Head of caudate nucleus (tissue), 42 donors: ENCODE results near the gene TRIM16.
"Not testable (repeated sequence)": the region's sequence is repeated elsewhere in the genome, so short reads cannot be mapped to it uniquely, and the experiment has no call there.

ENCODE experiments used
- DNase-seq, 42 donors: peaks; one replicate each; pipeline versions ENCODE4 v3.0.0 to v3.0.0-alpha.2; 2020 to 2021; ENCODE audit warnings: mixed read lengths in 7 of 42
- intact Hi-C: fragments of 100-400 bp; cut with DNase I; formaldehyde crosslinking; loops from one replicate; pipeline ENCODE4 v1.15.0; 2022

The TRIM16 gene

DNA sequence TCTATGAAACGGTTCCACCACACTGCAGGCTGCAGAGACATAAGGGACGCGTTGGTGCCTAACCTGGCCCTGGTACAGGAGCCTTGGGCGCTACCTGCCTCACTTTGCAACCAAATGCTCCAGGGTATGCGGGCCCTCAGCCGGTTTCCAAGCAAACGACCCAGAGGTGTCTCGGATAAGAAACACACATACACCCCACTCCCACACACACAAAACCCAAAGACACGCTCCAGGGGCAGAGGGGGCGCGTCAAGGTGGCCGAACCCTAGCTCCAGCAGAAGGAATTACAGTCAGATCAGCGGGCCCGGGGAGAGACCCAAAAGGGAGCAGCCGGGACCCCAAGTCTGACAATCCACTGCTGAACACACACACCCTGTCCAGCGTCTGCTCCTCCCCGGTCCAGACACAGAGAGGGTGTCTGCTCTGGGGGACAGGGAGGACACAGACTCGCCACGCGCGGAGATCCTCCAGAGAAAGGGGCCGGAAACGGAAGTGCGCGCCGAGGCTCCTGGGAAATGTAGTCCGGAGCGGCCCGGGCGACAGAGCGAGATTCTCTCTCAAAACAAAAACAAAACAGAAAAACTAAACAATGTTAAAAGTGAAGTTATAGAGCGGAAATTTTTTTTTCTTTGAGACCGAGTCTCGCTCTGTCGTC is at the start of gene TRIM16:
Gene TRIM16, minus strand, starts transcription at position 488 of the 655 bp plus-strand sequence. CDS start 32,702 bp downstream, outside the sequence.
- intact Hi-C loops: not testable (repeated sequence)
- peak; percentile 78 to 95 (median 90) for DNase-seq

DNA sequence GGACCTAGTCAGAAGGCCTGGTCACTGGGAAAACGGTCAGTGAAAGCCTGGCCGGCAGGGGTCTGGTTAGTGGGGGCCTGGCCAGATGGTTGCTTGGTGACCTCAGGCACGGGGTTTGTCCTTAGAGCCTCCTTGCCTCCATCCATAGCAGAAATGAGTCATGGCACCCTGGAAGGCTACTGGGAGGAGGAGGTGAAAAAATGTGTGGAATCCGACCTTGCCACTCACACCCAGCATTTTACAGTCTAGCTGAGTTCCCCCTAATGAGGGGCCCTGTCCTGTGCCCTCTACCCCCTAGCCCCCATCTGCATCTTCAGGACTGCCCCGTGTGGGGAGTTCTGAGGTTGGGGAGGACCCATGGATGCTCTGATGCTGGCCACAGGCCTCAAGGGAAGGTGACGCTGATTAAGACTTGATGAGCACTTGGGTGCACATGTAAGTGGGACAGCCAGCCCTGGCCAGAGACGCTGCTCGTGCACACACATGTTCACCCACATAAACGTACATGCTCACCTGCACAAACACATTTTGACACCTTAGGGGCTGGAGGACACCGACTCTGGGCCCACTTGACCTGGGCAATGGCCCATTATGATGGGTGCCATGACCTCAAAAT is 49.2 kb upstream of the TRIM16 start:
- DNase-seq, intact Hi-C loops: not testable (repeated sequence)

GRCh38 chr17:15731900-15732299 is 47.8 kb upstream of the TRIM16 start, which contains the start of gene TBC1D26:
TSS of gene TBC1D26 (plus strand) at chr17:15732283. CDS start at chr17:15735349, 3,066 bp downstream.
- DNase-seq, intact Hi-C loops: not testable (repeated sequence)

DNA sequence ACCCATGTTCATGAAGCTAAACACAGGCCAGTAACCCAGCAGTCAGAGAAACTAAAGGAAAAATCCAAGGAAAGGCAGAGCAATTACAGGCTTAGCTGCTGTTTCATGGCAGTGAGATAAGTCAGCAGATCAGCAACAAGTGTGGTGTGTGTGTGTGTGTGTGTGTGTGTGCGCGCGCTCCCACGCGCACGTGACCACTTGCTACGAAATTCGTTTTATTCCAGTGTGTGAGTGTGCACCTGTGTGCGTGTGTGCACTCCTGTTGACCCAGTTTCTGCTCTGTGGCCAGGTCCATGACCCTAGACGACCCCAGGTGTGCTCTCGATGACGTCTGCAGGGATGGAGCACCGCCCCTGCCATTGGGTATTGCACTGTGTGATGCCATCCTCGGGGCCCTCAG is 46.4 kb upstream of the TRIM16 start:
- intact Hi-C loops, DNase-seq: not testable (repeated sequence)

- DNase-seq, intact Hi-C loops: not testable (repeated sequence)
Observed at GRCh38 chr17:15716601-15717563, 32.8 kb upstream of the TRIM16 start.

- intact Hi-C loops, DNase-seq: not testable (repeated sequence)
Observed at GRCh38 chr17:15708879-15709278, 24.8 kb upstream of the TRIM16 start.

GRCh38 chr17:15704813-15705212 is 20.7 kb upstream of the TRIM16 start:
- intact Hi-C loops: not testable (repeated sequence)

DNA sequence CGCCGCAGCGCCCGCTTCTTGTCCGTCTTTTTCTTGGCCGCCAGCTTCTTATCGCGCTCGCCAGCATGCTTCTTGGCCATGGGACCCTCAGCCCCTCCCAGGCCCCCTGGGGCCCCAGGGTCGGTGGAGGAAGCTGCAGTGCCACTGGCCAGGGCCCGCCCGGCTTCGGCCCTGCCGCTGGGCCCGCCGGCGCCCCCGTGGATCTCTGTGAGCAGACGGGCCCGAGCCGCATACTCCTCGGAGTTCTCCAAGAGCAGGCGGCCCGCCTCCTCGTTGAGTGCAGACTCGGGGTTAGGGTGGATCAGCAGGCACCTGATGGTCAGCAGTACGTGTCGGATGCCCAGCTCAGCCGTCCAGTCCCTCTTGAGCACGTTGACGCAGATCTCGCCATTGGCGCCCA is 20.1 kb upstream of the TRIM16 start:
- DNase-seq, intact Hi-C loops: not testable (repeated sequence)

More at GRCh38 chr17:15704813-15705212, 20.7 kb upstream of the TRIM16 start:
- DNase-seq: not testable (repeated sequence)

DNA sequence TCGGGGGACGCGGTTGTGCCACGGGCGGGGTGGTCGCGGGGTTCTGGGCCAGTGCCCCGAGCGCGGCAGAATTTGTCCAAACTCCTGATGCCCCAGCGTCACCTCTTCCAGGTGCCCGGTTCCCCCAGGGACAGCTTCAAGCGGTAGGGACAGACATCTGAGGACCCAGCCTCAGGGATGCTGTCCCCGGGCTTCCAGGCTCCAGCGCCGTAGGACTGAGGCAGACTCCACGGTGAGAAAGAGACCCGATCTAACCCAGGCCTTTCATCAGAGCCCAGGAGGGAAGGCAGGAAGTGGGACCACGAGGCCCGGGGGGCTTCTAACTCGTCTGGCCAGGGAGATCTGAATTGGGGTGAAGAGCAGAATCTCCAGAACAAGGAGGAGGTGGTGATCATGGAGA is 15.8 kb upstream of the TRIM16 start:
- peak in 1 of 42 donors; percentile 8 for DNase-seq
- intact Hi-C loops: not testable (repeated sequence)

DNA sequence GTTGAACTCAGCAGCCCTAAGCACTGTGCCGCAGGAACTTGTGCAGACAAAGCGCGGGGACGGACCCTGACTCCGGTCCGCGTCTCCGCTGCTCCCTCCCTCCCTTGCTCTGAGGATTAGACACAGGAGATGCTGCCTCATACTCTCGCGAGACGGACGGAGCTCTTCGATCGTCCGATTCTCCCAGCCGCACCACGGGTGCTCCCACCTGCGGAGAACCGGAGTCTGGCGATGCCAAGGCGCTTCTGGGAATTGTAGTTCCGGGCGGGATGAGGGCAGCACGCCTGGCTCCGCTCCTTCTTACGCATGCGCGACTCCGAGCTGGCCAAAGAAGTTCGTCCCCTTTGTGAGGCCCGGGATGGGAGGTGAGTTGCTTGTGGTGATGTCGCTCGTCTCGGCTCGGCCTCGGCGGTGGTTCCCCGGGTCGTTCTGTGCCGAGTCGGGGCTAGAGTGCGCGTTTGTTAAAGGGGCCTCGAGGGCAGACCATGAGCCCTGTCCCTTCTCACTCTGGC is 15.4 kb upstream of the TRIM16 start, which contains the start of gene ZNF286A:
Gene ZNF286A, plus strand, starts transcription at position 340 of the 512 bp plus-strand sequence. CDS start 578 bp downstream, outside the sequence.
- peak; percentile 95 to 100 (median 99) for DNase-seq
- intact Hi-C loops: not testable (repeated sequence)

DNA sequence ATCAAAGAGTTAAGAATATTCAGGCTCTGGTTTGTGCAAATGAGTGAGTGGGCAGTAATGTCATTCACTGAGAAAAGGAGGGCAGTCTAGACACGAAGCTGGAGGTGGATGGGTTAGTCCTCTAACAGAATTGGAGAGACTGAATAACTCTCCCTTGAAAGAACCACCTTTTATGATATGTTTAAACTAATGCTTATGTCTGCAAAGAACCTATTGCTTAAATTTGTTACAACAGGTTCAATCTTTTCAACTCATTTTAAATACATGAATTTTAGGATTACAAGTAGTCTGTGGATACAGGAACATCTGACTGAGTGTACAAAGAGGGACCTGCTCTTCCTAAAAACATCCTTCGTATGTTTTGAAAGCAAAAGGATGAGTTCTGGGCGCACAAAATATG is 14.9 kb upstream of the TRIM16 start:
- DNase-seq, intact Hi-C loops: not testable (repeated sequence)

GRCh38 chr17:15687494-15687893 is 3.4 kb upstream of the TRIM16 start:
- intact Hi-C loops, DNase-seq: not testable (repeated sequence)

DNA sequence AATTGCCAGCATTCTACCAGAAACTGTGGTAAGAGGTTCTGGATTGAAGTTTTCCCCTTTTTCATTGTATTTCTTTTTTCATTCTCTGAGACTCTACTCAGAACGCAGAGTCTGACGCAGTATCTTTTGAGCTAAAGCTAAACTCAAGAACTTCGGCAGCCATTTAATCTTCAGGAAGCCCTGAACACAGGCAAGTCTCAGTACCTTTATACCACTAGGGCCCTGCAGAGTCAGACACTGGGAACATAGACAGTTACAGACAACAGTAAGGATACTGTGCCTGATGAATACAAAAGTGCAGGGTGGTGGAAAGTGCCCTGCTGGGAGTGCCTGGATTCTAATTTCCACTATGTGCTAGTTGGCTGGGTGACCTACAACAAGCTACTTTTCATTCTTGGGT is 976 bp downstream of the TRIM16 start:
- intact Hi-C loops, DNase-seq: not testable (repeated sequence)

GRCh38 chr17:15675991-15676390 is 8.1 kb downstream of the TRIM16 start:
- intact Hi-C loops, DNase-seq: not testable (repeated sequence)

DNA sequence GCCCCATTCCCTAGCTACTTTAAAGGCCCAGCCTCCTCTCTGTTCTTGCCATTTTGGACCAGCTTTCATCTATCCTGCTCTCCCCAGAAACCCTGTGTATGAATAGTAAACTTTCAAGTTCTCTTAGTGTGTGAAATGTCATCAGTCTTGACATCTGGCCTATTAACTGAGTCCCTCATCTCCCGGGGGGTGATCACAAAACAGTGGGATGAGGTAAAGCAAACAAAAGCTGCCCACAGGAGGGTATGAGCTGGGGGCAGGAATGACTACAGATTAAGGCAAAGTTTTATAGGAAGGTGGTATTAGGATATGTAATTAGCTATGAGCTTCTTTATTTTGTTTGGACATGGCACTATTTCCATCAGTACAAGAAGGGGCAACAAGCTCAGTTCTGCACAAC is 9.5 kb downstream of the TRIM16 start:
- intact Hi-C loops, DNase-seq: not testable (repeated sequence)

GRCh38 chr17:15669526-15669925 is 14.6 kb downstream of the TRIM16 start:
- intact Hi-C loops, DNase-seq: not testable (repeated sequence)

DNA sequence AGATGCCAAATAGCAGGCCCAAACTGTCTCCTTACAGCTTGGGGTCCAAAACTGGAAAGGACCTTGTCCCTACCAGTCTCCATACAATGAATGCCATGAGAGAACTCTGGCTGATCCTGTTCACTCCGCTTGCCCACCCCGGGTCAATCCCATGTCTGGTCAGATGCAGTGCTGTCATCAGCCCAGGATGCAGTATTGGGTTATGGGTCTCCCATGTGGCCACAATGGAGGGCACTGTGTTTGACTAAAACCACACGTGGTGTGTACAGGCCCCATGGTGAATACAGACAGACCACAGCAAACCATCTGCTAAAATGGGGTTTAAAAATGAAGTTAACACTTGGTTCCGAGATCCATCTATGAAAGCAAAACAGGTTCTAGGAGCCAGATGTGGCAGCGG is 20.4 kb downstream of the TRIM16 start:
- no peak for DNase-seq
- intact Hi-C loops: no loop called here

DNA sequence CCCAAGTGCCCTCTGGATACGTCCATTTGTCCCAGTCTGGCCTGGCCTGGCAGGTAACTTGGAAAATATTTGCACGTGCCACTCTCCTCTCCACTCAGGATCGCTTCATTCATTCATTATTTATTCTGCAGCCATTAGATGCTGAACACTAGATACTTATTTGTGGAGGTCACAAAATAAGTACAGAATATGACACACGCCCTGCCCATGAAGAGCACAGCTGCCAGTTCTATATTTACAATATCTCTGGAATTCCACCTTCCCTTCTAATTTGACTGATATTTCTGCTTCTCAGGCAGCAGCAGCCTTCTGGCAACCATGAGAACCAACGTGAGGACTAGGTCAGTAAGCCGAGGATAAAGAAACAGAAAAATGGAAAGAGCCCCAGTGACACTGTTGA is 20.9 kb downstream of the TRIM16 start:
- intact Hi-C loops: no loop called here
- DNase-seq: no peak

GRCh38 chr17:15662681-15663080 is 21.4 kb downstream of the TRIM16 start:
- DNase-seq: no peak
- intact Hi-C loops: no loop called here
